GM10266 (cell line): ENCODE data around the gene ZNF160.

Experiments used
- DNase-seq: peaks from one replicate; pipeline ENCODE4 v3.0.0; 2012; ENCODE audit errors: extremely low spot score
- TF ChIP-seq, protein P1 (sequence below): IDR thresholded peaks from 2 replicates; pipeline ENCODE4 v1.5.1; 2012; ENCODE audit warnings: mild to moderate bottlenecking, low read depth; ENCODE audit not compliant: control insufficient read depth, insufficient read depth; ENCODE audit errors: missing control alignments

ZNF160 gene

GRCh38 chr19:53086949-53087348, 16.3 kb downstream of the ZNF160 start:
- DNase-seq = no peak
- TF ChIP-seq, protein P1, sequence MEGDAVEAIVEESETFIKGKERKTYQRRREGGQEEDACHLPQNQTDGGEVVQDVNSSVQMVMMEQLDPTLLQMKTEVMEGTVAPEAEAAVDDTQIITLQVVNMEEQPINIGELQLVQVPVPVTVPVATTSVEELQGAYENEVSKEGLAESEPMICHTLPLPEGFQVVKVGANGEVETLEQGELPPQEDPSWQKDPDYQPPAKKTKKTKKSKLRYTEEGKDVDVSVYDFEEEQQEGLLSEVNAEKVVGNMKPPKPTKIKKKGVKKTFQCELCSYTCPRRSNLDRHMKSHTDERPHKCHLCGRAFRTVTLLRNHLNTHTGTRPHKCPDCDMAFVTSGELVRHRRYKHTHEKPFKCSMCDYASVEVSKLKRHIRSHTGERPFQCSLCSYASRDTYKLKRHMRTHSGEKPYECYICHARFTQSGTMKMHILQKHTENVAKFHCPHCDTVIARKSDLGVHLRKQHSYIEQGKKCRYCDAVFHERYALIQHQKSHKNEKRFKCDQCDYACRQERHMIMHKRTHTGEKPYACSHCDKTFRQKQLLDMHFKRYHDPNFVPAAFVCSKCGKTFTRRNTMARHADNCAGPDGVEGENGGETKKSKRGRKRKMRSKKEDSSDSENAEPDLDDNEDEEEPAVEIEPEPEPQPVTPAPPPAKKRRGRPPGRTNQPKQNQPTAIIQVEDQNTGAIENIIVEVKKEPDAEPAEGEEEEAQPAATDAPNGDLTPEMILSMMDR = no peak

DNA sequence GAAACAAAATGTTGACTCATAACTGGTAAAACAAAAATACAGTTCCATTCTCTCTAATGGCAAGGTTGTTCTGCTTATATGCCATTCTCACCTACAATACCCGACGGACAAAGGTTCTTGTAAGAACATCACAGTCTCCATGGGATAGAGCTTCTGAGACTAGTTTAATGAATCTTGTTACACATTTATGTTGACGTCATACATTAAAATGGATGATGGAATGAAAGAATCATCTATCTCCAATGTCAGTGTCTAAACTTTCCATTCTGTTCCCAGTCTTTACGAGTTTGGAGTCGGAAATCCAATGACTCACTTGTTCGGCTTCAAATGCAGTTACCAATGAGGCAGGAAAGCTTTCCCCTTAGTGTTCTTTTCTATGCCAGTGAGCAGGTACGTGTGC, 17.7 kb downstream of the ZNF160 start:
- no peak for DNase-seq
- TF ChIP-seq, protein P1 = no peak

DNA sequence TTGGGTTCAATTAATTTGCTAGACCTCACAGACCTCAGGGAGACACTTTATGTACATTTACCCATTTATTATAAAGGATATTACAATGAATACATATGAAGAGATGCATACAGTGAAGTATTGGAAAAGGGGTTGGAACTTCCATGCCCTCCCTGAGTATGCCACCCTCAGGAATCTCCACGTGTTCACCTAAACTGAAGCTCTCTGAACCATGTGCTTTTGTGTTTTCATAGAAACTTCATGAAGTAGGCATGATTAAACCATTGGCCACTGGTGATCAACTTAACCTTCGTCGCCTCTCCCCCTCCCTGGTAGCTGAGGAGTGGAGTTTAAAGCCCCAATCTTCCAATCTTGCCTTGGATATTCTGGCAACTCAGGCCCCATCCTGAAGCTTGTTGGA, 20.3 kb downstream of the ZNF160 start:
- TF ChIP-seq, protein P1 = no peak
- DNase-seq = no peak

GRCh38 chr19:53079313-53079924, 23.8 kb downstream of the ZNF160 start:
- TF ChIP-seq, protein P1 = no peak
- DNase-seq = no peak

GRCh38 chr19:53078668-53079067, 24.6 kb downstream of the ZNF160 start:
- TF ChIP-seq, protein P1 = no peak
- no peak for DNase-seq

DNA sequence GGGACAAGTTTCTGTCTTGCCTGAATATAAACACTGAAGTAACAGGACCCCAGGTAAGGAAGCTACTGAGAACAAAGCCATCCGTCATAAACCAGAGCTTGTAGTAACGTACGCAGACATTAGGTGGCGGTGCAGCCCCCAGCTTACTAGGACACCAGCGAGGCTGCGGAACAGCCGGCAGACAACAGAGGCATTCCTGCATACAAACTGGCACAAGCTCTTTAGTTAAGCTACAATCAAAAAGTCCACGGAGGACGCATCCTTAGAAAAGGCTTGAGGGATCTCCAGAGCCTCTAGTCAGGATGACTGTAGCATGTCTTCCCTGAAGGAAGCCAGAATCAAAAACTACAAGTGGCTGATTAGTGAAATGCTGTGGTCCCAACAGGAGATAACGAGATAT, 26.2 kb downstream of the ZNF160 start:
- DNase-seq = no peak
- TF ChIP-seq, protein P1 = no peak

DNA sequence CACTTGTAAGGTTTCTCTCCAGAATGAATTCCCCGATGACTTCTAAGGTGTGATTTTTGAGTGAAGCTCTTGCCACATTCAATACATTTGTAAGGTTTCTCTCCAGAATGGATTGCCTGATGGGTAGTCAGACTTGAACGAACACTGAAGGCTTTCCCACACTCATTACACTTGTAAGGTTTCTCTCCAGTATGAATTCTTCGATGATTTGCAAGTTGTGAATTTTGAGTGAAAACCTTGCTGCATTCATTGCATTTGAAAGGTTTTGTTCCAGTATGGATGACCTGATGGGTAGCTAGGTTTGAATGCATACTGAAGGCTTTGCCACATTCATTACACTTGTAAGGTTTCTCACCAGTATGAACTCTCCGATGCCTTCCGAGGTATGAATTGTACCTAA, 34.4 kb downstream of the ZNF160 start:
- DNase-seq = no peak
- TF ChIP-seq, protein P1 = no peak
